Measurements from ENCODE around the gene NET1.
"Not testable (repeated sequence)": the region's sequence is repeated elsewhere in the genome, so short reads cannot be mapped to it uniquely, and the experiment has no call there.

NET1 gene, protein sequence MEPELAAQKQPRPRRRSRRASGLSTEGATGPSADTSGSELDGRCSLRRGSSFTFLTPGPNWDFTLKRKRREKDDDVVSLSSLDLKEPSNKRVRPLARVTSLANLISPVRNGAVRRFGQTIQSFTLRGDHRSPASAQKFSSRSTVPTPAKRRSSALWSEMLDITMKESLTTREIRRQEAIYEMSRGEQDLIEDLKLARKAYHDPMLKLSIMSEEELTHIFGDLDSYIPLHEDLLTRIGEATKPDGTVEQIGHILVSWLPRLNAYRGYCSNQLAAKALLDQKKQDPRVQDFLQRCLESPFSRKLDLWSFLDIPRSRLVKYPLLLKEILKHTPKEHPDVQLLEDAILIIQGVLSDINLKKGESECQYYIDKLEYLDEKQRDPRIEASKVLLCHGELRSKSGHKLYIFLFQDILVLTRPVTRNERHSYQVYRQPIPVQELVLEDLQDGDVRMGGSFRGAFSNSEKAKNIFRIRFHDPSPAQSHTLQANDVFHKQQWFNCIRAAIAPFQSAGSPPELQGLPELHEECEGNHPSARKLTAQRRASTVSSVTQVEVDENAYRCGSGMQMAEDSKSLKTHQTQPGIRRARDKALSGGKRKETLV

DNA sequence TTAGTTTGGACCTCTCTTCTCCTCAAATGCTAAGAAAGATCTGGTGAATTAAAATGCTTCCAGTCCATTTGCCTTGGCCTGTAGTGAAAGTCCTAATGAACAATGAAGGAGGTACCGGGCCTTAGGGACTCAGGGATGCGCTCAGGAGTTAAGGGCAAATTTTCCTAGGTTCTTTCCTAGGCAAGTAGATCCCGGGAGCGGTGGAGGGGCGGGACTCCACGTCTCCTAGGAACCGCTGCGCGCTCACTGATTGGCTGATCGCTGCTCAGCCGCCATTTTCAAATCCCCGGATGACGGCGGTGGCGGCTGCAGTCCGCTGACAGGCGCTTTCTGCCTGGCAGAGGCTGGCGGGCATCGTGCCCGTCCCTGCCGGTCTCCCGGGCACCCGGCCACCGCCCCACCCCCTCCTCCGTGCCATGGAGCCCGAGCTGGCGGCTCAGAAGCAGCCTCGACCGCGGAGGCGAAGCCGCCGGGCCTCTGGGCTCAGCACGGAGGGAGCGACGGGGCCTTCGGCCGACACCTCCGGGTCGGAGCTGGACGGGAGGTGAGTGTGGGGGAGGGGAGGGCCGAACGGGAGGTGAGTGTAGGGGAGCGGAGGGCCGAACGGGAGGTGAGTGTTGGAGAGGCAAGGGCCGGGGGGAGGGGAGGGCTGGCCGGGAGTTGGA is at the start of gene NET1:
Gene NET1, plus strand, starts transcription at position 281 of the 665 bp plus-strand sequence. Its CDS starts 136 bp downstream, at position 417.
- peak within 1 kb of the TSS; percentile 84 for H3K4me3 Mint-ChIP-seq
- H3K4me1 Mint-ChIP-seq: peaks cover 4% of the 10 kb centered on the region
- no peak within 1 kb of the TSS for H3K27ac Mint-ChIP-seq
- H3K27me3 Mint-ChIP-seq: peaks cover 12% of the 10 kb centered on the region
- peaks cover 2% of the 10 kb centered on the region for H3K36me3 Mint-ChIP-seq
- no peaks in the 10 kb centered on the region for H3K9me3 Mint-ChIP-seq

DNA sequence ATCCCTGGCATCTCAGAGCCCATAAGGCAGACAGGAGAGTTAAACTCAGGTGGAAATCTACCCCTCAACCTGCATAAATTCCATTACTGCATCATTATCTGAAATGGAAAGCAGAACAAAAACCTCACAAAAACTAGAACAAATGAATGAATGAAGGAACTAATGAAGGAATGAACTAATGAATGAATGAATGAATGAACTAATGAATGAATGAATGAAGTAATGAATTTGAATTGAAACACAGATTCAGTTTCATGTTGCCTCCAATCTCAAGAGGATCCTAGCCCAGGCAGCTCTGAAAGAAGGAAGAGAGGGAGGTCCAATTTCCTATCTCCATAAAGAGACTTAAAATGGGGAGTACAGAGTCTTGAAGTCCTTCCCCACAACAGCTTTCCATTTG is 49.5 kb upstream of the NET1 start:
- H3K4me1 Mint-ChIP-seq: no peaks in the 10 kb centered on the region
- H3K36me3 Mint-ChIP-seq: peaks cover 1% of the 10 kb centered on the region
- no peak overlapping the region for H3K27ac Mint-ChIP-seq
- no peaks in the 10 kb centered on the region for H3K9me3 Mint-ChIP-seq
- peaks cover 13% of the 10 kb centered on the region for H3K27me3 Mint-ChIP-seq
- no peak overlapping the region for H3K4me3 Mint-ChIP-seq

DNA sequence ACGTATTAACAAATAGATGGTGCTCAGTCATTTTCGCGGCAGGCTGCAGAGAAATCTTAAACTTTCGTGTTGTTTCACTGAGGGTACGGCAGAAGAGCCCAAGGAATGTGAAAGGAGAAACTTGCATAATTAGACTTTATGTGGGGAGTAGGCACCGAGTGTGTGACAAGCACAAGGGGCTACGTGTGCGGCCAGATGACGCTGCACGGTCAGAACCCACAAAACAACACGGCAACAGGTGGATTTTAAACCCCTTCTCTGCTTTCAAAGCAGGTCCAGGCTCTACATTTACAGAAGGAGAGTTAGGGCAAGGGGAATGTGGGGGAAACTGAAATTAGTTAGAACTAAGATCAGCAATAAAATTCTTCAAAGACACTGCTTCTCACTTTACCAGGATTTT is 48.0 kb upstream of the NET1 start:
- no peak overlapping the region for H3K27ac Mint-ChIP-seq
- no peaks in the 10 kb centered on the region for H3K36me3 Mint-ChIP-seq
- H3K4me1 Mint-ChIP-seq: no peaks in the 10 kb centered on the region
- H3K4me3 Mint-ChIP-seq: no peak overlapping the region
- no peaks in the 10 kb centered on the region for H3K9me3 Mint-ChIP-seq
- peaks cover 6% of the 10 kb centered on the region for H3K27me3 Mint-ChIP-seq

DNA sequence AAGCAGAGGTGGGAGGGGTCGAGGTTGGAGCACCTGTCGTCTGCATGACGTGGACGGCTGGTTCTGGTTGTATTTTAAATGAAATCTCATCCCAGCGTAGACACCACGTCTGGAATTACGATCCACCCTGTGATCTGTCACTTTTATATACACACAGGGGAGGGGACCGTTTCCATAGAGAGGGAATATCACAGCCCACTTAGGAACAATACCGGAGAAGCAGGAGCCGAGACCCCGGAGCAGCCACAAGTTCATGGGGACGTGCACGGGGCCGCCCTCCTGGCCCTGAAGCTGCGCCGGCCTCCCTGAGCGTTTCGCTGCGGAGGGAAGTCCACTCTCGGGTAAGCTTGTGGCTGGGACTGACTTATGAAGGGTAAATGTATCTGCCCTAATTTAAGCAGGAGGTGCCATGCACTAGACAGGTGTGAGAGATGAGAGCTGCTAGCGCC is 47.4 kb upstream of the NET1 start, which contains the start of gene UCN3:
Gene UCN3, plus strand, starts transcription at position 77 of the 449 bp plus-strand sequence. CDS start 8,755 bp downstream, outside the sequence.
- Mint-ChIP-seq H3K36me3 (no peaks in the 10 kb centered on the region), H3K4me3 (no peak within 1 kb of the TSS), H3K4me1 (no peaks in the 10 kb centered on the region), H3K9me3 (no peaks in the 10 kb centered on the region), H3K27ac (no peak within 1 kb of the TSS), H3K27me3 (peaks cover 5% of the 10 kb centered on the region)

DNA sequence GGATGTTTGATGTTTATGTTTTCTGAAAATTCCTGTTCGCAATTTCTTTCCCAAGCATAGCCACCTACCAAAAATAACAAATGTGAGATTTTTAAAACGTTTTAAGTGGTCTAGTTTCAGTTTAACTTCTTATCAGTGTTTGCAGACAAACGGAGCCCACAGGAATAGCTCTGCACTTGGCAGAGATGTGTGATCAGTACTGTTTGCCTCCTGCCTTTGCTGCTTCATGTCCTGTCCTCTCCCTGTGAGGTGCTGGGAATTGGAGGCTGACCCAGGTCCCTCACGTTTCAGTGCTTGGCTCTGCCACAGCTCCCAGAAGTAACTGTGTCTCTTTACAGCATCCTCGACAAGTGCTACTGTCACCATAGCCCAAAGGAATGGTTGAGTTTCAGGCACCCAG is 46.4 kb upstream of the NET1 start:
- no peaks in the 10 kb centered on the region for H3K4me1 Mint-ChIP-seq
- peaks cover 5% of the 10 kb centered on the region for H3K27me3 Mint-ChIP-seq
- H3K4me3 Mint-ChIP-seq: no peak overlapping the region
- H3K9me3 Mint-ChIP-seq: no peaks in the 10 kb centered on the region
- no peak overlapping the region for H3K27ac Mint-ChIP-seq
- no peaks in the 10 kb centered on the region for H3K36me3 Mint-ChIP-seq

DNA sequence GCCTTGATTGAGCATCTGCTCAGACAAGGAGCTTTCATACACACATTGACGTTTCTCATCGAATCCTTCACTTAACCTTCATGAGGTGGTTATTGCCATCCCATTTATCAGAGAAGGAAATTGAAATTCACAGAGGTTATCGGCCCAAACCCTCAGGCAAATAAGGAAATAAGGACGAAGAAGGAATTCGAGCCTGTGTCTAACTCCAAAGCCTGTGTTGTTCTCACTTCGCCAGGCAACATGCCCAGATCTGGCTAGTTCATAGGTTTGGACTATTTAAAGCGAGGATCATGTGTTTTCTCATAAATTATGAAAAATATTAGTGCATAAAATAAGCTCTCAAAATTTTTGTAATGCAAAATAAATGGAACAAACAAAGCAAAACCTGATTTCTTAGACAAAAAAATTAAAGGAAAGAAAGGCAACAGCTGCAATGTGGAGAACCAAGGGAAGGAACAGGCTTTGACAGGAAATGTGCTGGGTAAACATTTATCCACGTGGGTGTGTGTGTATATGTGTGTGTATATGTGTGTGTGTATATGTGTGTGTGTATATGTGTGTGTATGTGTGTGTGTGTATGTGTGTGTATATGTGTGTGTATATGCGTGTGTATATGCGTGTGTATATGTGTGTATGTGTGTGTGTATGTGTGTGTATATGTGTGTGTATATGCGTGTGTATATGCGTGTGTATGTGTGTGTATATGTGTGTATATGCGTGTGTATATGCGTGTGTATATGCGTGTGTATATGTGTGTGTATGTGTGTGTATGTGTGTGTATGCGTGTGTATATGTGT is 42.8 kb upstream of the NET1 start:
- H3K27me3 Mint-ChIP-seq: no peaks in the 10 kb centered on the region
- H3K4me3 Mint-ChIP-seq: no peak overlapping the region
- H3K27ac Mint-ChIP-seq: no peak overlapping the region
- no peaks in the 10 kb centered on the region for H3K36me3 Mint-ChIP-seq
- H3K9me3 Mint-ChIP-seq: no peaks in the 10 kb centered on the region
- no peaks in the 10 kb centered on the region for H3K4me1 Mint-ChIP-seq

DNA sequence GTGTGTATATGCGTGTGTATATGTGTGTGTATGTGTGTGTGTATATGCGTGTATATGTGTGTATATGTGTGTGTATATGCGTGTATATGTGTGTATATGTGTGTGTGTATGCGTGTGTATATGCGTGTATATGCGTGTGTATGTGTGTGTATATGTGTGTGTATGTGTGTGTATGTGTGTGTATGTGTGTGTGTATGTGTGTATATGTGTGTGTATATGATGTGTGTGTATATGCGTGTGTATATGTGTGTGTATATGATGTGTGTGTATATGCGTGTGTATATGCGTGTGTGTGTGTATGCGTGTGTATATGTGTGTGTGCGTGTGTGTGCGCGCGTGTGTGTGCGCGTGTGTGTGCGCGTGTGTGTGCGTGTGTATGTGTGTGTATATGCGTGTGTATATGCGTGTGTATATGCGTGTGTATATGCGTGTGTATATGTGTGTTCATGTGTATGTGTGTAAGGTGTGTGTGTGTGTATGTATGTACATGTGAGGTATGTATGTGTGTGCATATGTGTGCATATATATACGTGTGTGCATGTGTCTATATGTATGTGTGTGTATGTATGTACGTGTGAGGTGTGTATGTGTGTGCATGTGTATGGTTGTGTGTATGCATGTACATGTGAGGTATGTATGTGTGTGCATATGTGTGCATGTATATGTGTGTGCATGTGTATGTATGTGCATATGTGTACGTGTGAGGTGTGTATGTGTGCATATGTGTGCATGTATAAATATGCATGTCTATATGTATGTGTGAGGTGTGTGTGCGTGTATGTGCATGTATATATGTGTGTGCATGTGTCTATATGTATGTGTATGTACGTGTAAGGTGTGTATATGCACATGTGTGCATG is 41.6 kb upstream of the NET1 start:
- Mint-ChIP-seq H3K27ac (no peak overlapping the region), H3K4me3 (no peak overlapping the region), H3K4me1 (no peaks in the 10 kb centered on the region), H3K9me3 (no peaks in the 10 kb centered on the region), H3K27me3 (no peaks in the 10 kb centered on the region), H3K36me3 (no peaks in the 10 kb centered on the region)

DNA sequence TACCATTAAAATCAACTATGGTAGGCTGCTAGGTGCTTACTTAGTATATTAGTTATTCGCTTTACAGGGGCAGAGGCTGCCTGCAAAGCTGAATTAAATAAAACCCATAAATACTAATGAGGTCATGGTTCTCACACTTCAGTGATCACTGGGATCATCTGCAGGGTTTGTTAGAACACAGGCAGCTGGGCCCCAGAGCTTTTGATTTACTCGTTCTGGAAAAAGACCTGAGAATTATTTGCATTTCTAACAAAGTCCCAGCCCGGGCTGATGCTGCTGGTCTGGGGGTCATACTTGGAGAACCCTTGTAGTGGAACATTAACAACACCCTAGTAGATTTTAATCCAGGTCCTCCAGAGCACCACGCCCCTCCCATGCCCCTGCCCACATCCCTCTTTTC is 39.0 kb upstream of the NET1 start:
- Mint-ChIP-seq H3K36me3 (no peaks in the 10 kb centered on the region), H3K4me3 (no peak overlapping the region), H3K27ac (no peak overlapping the region), H3K4me1 (no peaks in the 10 kb centered on the region), H3K27me3 (no peaks in the 10 kb centered on the region), H3K9me3 (no peaks in the 10 kb centered on the region)

DNA sequence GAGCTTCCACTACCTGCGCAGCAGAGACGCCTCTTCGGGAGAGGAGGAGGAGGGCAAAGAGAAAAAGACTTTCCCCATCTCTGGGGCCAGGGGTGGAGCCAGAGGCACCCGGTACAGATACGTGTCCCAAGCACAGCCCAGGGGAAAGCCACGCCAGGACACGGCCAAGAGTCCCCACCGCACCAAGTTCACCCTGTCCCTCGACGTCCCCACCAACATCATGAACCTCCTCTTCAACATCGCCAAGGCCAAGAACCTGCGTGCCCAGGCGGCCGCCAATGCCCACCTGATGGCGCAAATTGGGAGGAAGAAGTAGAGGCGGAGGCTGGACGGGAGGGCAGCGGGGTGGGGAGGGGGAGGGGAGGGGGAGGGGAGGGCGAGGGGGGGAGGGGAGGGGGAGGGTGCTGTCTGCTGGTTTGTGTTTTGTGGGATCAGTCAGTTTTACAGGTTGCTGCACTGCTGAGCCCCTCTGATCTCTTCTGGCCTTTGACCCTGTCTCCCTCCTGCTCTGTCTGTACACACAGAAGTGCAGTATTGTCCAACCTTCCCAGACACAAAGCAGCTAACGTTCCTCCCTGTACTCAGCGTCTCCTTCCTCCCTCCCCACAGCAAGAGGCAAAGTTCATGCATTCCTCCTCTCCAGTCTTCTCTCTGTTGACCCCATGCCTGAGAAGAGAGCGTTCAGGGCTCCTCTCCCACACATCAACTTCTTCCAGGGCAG is 38.3 kb upstream of the NET1 start:
- Mint-ChIP-seq H3K36me3 (no peaks in the 10 kb centered on the region), H3K4me3 (no peak overlapping the region), H3K27ac (peak overlapping the region; percentile 85), H3K9me3 (no peaks in the 10 kb centered on the region), H3K27me3 (no peaks in the 10 kb centered on the region), H3K4me1 (no peaks in the 10 kb centered on the region)

DNA sequence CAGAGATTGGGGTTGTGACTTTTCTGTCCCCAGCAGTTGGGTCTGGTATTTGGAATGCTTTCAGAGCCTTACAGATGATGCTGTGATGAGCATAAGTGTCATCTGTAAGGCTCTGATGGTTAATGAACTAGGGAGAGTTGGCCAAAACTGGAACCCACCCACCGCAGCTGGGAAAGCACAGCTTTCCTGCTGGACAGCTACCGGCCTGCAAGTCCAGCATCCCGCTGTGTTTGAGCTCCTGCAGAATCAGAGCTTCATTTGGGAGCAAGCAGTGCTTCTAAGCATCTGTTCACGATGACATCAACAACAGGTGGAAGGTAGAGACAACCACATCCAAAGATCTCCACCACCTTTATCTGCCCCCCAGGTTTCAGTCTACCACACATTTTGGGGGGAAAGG is 35.9 kb upstream of the NET1 start:
- no peak overlapping the region for H3K4me3 Mint-ChIP-seq
- H3K27me3 Mint-ChIP-seq: no peaks in the 10 kb centered on the region
- H3K9me3 Mint-ChIP-seq: no peaks in the 10 kb centered on the region
- H3K27ac Mint-ChIP-seq: no peak overlapping the region
- no peaks in the 10 kb centered on the region for H3K36me3 Mint-ChIP-seq
- no peaks in the 10 kb centered on the region for H3K4me1 Mint-ChIP-seq

DNA sequence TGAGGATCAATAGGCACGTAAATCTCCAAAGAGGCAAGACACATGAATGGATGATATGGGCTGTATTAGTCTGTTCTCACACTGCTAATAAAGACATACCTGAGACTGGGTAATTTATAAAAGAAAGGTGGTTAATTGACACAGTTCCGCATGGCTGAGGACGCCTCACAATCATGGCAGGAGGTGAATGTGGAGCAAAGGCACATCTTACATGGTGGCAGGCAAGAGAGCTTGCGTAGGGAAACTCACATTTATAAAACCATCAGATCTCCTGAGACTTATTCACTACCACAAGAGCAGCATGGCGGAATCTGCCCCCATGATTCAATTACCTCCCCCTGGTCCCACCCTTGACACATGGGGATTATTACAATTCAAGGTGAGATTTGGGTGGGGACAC is 33.2 kb upstream of the NET1 start:
- H3K27me3 Mint-ChIP-seq, H3K4me1 Mint-ChIP-seq, H3K27ac Mint-ChIP-seq: not testable (repeated sequence)

DNA sequence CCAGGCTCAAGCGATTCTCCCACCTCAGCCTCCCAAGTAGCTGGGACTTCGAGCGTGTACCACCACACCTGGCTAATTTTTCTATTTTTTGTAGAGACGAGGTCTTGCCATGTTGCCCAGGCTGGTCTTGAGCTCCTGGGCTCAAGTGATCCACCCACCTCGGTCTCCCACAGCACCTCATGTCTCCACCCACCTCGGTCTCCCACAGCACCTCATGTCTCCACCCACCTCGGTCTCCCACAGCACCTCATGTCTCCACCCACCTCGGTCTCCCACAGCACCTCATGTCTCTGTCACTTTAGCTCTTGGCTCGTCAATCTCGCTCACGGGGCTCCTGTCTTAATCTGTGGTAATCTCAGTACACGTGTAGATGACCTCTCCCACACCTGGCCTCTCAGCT is 32.0 kb upstream of the NET1 start:
- H3K9me3 Mint-ChIP-seq, H3K27me3 Mint-ChIP-seq, H3K27ac Mint-ChIP-seq, H3K4me3 Mint-ChIP-seq, H3K4me1 Mint-ChIP-seq, H3K36me3 Mint-ChIP-seq: not testable (repeated sequence)

More for the DNA sequence above, 33.2 kb upstream of the NET1 start:
- not testable (repeated sequence) for H3K9me3 Mint-ChIP-seq, H3K4me3 Mint-ChIP-seq, H3K36me3 Mint-ChIP-seq

DNA sequence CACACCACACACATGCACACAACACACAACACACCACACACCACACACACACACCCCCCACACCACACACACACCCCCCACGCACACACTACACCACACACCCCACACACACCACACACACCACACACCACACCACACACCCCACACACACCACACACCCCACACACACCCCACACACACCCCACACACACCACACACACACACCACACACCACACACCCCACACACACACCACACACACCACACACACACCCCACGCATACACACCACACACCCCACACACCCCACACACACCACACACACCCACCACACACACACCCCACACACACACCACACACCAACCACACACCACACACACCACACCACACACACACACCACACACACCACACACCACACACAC is 31.2 kb upstream of the NET1 start:
- no peaks in the 10 kb centered on the region for H3K36me3 Mint-ChIP-seq
- peaks cover 2% of the 10 kb centered on the region for H3K27me3 Mint-ChIP-seq
- H3K4me3 Mint-ChIP-seq: no peak overlapping the region
- H3K27ac Mint-ChIP-seq: no peak overlapping the region
- H3K4me1 Mint-ChIP-seq: no peaks in the 10 kb centered on the region
- H3K9me3 Mint-ChIP-seq: no peaks in the 10 kb centered on the region

DNA sequence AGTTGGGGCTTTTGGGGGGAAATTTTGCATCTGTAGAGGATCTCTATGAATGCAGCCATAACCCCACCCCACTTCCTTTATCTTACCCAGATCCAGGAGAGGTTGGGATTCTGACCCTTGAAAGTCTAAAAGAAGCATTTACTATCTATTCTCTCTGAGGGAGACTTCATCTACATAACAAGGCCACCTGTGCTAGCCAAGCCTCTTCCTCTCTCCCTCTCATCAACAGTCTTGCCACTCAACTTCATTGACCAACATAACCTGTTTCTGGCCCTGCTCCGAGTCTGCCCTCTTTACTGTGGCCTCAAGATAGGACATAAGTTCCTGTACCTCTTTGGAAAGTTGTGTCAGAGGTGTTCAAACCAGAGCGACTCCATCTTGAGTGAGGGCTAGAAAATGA is 27.1 kb upstream of the NET1 start:
- Mint-ChIP-seq H3K4me3 (no peak overlapping the region), H3K9me3 (peaks cover 13% of the 10 kb centered on the region), H3K27me3 (peaks cover 5% of the 10 kb centered on the region), H3K36me3 (no peaks in the 10 kb centered on the region), H3K4me1 (no peaks in the 10 kb centered on the region), H3K27ac (no peak overlapping the region)
